Hepatocyte (in vitro differentiated cells): Measurements from ENCODE around the gene VWA5B2.

Experiments
- CTCF ChIP-seq: fragments of 200-600 bp; sonication (generic); IDR thresholded peaks from 2 replicates; pipeline ENCODE4 v1.5.1; 2016; ENCODE audit warnings: antibody characterized with exemption, mild to moderate bottlenecking; ENCODE audit not compliant: poor library complexity
- EZH2 ChIP-seq: fragments of 200-600 bp; sonication (generic); IDR thresholded peaks from 2 replicates; pipeline ENCODE4 v1.6.1; 2016; ENCODE audit warnings: antibody characterized with exemption, mild to moderate bottlenecking, borderline replicate concordance
- EZH2phosphoT487 ChIP-seq: fragments of 200-600 bp; sonication (generic); IDR thresholded peaks from one replicate; pipeline ENCODE4 v1.6.1; 2018; ENCODE audit warnings: antibody characterized with exemption, mild to moderate bottlenecking, low read depth, moderate library complexity; ENCODE audit not compliant: unreplicated experiment, severe bottlenecking

- no peak for TF ChIP-seq CTCF
- TF ChIP-seq EZH2: no peak
- TF ChIP-seq EZH2phosphoT487: no peak
Measured at GRCh38 chr3:184259878-184260723, 30.7 kb downstream of the VWA5B2 start.
